WTC11 (cell line): ENCODE results near the gene SETD2. TPM values are rescaled to one million over a fixed set of nuclear protein-coding genes. Genes with fewer than 3 reads are reported as not detected.
"Not testable (repeated sequence)": the region's sequence is repeated elsewhere in the genome, so short reads cannot be mapped to it uniquely, and the experiment has no call there.

Source experiments
- ATAC-seq: fragments of 200-7000 bp; cut with Tn5 transposase; 2 replicates; pipeline ENCODE4 v1.10.0; 2021; ENCODE audit warnings: mild to moderate bottlenecking, moderate library complexity
- CTCF ChIA-PET: fragments of 300-600 bp; sonication (Branson Sonifier 250); formaldehyde crosslinking; loops from one replicate; lab custom pipeline; 2021; ENCODE audit warnings: antibody characterized with exemption; lab: Charles Lee
- POLR2A ChIA-PET: fragments of 350-600 bp; sonication (Branson Sonifier 250); formaldehyde crosslinking; loops from one replicate; lab custom pipeline; 2021; ENCODE audit warnings: antibody characterized with exemption; lab: Charles Lee
- DNase-seq: peaks from one replicate; pipeline ENCODE4 v3.0.0; 2021; ENCODE audit warnings: low spot score
- H3K27ac Mint-ChIP-seq: 2 replicates; pipeline ENCODE4 v1.8.0; 2021; ENCODE audit warnings: mixed read lengths
- H3K27me3 Mint-ChIP-seq: 2 replicates; pipeline ENCODE4 v1.8.0; 2021; ENCODE audit warnings: low read depth, mild to moderate bottlenecking, moderate library complexity, mixed read lengths
- H3K36me3 Mint-ChIP-seq: 2 replicates; pipeline ENCODE4 v1.8.0; 2021; ENCODE audit warnings: mixed read lengths
- H3K4me1 Mint-ChIP-seq: 2 replicates; pipeline ENCODE4 v1.8.0; 2022; ENCODE audit warnings: mixed read lengths
- H3K4me3 Mint-ChIP-seq: 2 replicates; pipeline ENCODE4 v1.8.0; 2021; ENCODE audit warnings: mild to moderate bottlenecking, moderate library complexity, mixed read lengths
- H3K9me3 Mint-ChIP-seq: 2 replicates; pipeline ENCODE4 v1.8.0; 2021; ENCODE audit warnings: mixed read lengths
- E2F5 ChIP-seq: sonication (generic); formaldehyde crosslinking; IDR thresholded peaks from 2 replicates; pipeline ENCODE4 v1.8.1; 2022; ENCODE audit warnings: mild to moderate bottlenecking, moderate library complexity, missing genetic modification reagents
- ESRRA ChIP-seq: sonication (generic); formaldehyde crosslinking; IDR thresholded peaks from 2 replicates; pipeline ENCODE4 v1.8.1; 2022; ENCODE audit warnings: mild to moderate bottlenecking, missing genetic modification reagents, borderline replicate concordance
- FOXJ3 ChIP-seq: sonication (generic); formaldehyde crosslinking; IDR thresholded peaks from 2 replicates; pipeline ENCODE4 v1.9.0; 2021; ENCODE audit warnings: missing genetic modification reagents, mild to moderate bottlenecking, borderline replicate concordance
- FOXK1 ChIP-seq: sonication (generic); formaldehyde crosslinking; IDR thresholded peaks from 2 replicates; pipeline ENCODE4 v1.8.0; 2022; ENCODE audit warnings: mild to moderate bottlenecking, moderate library complexity, missing genetic modification reagents
- GTF2I ChIP-seq: fragments of 250-450 bp; sonication (Bioruptor Pico); conservative IDR thresholded peaks from 2 replicates; pipeline ENCODE4 v1.4.0; 2021; ENCODE audit warnings: mild to moderate bottlenecking
- OVOL2 ChIP-seq: fragments of 250-450 bp; sonication (Bioruptor Pico); IDR thresholded peaks from 2 replicates; pipeline ENCODE4 v1.9.0; 2021; ENCODE audit warnings: mild to moderate bottlenecking, borderline replicate concordance
- TP53 ChIP-seq: sonication (generic); formaldehyde crosslinking; IDR thresholded peaks from 2 replicates; pipeline ENCODE4 v1.8.1; 2023; ENCODE audit warnings: mild to moderate bottlenecking, missing genetic modification reagents
- ZBTB21 ChIP-seq: sonication (generic); formaldehyde crosslinking; IDR thresholded peaks from 2 replicates; pipeline ENCODE4 v1.8.1; 2023; ENCODE audit warnings: mild to moderate bottlenecking, missing genetic modification reagents, borderline replicate concordance
- ZBTB43 ChIP-seq: sonication (generic); formaldehyde crosslinking; IDR thresholded peaks from 2 replicates; pipeline ENCODE4 v1.8.1; 2023; ENCODE audit warnings: mild to moderate bottlenecking, missing genetic modification reagents
- ZMAT4 ChIP-seq: fragments of 250-450 bp; sonication (Bioruptor Pico); IDR thresholded peaks from 2 replicates; pipeline ENCODE4 v1.9.0; 2021; ENCODE audit warnings: mild to moderate bottlenecking
- ZNF121 ChIP-seq: sonication (generic); formaldehyde crosslinking; IDR thresholded peaks from 2 replicates; pipeline ENCODE4 v1.8.0; 2023; ENCODE audit warnings: missing genetic modification reagents
- ZNF416 ChIP-seq: fragments of 250-450 bp; sonication (Bioruptor Pico); IDR thresholded peaks from 2 replicates; pipeline ENCODE4 v1.9.0; 2021; ENCODE audit warnings: mild to moderate bottlenecking, inconsistent platforms
- ZNF512 ChIP-seq: sonication (generic); formaldehyde crosslinking; IDR thresholded peaks from 2 replicates; pipeline ENCODE4 v1.8.1; 2022; ENCODE audit warnings: missing genetic modification reagents, borderline replicate concordance
- total RNA-seq: library from RNA; stranded (reverse); gene quantifications from 3 replicates; pipeline ENCODE4 v1.2.3, GENCODE V29; 2021
- TF ChIP-seq, protein P1 (sequence below): sonication (generic); formaldehyde crosslinking; IDR thresholded peaks from 2 replicates; pipeline ENCODE4 v1.8.1; 2022; ENCODE audit warnings: mild to moderate bottlenecking, missing genetic modification reagents, moderate library complexity, borderline replicate concordance
- TF ChIP-seq, protein P2 (sequence below): sonication (generic); formaldehyde crosslinking; IDR thresholded peaks from 2 replicates; pipeline ENCODE4 v1.8.0; 2022; ENCODE audit warnings: mild to moderate bottlenecking, missing genetic modification reagents
- TF ChIP-seq, protein P3 (sequence below): fragments of 250-450 bp; sonication (Bioruptor Pico); IDR thresholded peaks from 2 replicates; pipeline ENCODE4 v1.9.0; 2021; ENCODE audit warnings: mild to moderate bottlenecking, borderline replicate concordance

Gene SETD2
- total RNA-seq, 1 experiment from 2014 or later: 39.8 TPM

GRCh38 chr3:47149339-47149933 is 14.5 kb downstream of the SETD2 start (continued):
- TF ChIP-seq GTF2I (CRISPR knock-in tag): no peak
- no peak for TF ChIP-seq ZBTB21 (CRISPR knock-in tag)
- no peak for TF ChIP-seq ZNF416 (CRISPR knock-in tag)
- TF ChIP-seq, protein P1, sequence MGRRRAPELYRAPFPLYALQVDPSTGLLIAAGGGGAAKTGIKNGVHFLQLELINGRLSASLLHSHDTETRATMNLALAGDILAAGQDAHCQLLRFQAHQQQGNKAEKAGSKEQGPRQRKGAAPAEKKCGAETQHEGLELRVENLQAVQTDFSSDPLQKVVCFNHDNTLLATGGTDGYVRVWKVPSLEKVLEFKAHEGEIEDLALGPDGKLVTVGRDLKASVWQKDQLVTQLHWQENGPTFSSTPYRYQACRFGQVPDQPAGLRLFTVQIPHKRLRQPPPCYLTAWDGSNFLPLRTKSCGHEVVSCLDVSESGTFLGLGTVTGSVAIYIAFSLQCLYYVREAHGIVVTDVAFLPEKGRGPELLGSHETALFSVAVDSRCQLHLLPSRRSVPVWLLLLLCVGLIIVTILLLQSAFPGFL (CRISPR knock-in tag): no peak
- TF ChIP-seq, protein P2, sequence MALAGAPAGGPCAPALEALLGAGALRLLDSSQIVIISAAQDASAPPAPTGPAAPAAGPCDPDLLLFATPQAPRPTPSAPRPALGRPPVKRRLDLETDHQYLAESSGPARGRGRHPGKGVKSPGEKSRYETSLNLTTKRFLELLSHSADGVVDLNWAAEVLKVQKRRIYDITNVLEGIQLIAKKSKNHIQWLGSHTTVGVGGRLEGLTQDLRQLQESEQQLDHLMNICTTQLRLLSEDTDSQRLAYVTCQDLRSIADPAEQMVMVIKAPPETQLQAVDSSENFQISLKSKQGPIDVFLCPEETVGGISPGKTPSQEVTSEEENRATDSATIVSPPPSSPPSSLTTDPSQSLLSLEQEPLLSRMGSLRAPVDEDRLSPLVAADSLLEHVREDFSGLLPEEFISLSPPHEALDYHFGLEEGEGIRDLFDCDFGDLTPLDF (CRISPR knock-in tag): no peak
- TF ChIP-seq FOXJ3 (CRISPR knock-in tag): no peak
- no peak for TF ChIP-seq TP53 (CRISPR knock-in tag)
- TF ChIP-seq OVOL2 (CRISPR knock-in tag): no peak
- TF ChIP-seq ZMAT4 (CRISPR knock-in tag): no peak
- TF ChIP-seq FOXK1 (CRISPR knock-in tag): no peak
- TF ChIP-seq ESRRA (CRISPR knock-in tag): no peak

GRCh38 chr3:47145272-47145671 is 18.6 kb downstream of the SETD2 start:
- Mint-ChIP-seq H3K4me1 (peaks cover 26% of the 10 kb centered on the region), H3K4me3 (no peak overlapping the region), H3K27me3 (no peaks in the 10 kb centered on the region), H3K27ac (no peak overlapping the region), H3K36me3 (no peaks in the 10 kb centered on the region), H3K9me3 (no peaks in the 10 kb centered on the region)
- ChIA-PET POLR2A (no interaction called here), CTCF (interaction anchor here (1.0 to 1.5 kb wide), 2 partner anchors 19 to 136 kb away, joined by 3 to 9 read pairs; no protein-coding TSS in a partner anchor)
- ATAC-seq: no peak
- no peak for DNase-seq
- TF ChIP-seq ZNF121 (CRISPR knock-in tag): peak; percentile 48; the same call in 1 of the 2 replicates
- TF ChIP-seq, protein P3, sequence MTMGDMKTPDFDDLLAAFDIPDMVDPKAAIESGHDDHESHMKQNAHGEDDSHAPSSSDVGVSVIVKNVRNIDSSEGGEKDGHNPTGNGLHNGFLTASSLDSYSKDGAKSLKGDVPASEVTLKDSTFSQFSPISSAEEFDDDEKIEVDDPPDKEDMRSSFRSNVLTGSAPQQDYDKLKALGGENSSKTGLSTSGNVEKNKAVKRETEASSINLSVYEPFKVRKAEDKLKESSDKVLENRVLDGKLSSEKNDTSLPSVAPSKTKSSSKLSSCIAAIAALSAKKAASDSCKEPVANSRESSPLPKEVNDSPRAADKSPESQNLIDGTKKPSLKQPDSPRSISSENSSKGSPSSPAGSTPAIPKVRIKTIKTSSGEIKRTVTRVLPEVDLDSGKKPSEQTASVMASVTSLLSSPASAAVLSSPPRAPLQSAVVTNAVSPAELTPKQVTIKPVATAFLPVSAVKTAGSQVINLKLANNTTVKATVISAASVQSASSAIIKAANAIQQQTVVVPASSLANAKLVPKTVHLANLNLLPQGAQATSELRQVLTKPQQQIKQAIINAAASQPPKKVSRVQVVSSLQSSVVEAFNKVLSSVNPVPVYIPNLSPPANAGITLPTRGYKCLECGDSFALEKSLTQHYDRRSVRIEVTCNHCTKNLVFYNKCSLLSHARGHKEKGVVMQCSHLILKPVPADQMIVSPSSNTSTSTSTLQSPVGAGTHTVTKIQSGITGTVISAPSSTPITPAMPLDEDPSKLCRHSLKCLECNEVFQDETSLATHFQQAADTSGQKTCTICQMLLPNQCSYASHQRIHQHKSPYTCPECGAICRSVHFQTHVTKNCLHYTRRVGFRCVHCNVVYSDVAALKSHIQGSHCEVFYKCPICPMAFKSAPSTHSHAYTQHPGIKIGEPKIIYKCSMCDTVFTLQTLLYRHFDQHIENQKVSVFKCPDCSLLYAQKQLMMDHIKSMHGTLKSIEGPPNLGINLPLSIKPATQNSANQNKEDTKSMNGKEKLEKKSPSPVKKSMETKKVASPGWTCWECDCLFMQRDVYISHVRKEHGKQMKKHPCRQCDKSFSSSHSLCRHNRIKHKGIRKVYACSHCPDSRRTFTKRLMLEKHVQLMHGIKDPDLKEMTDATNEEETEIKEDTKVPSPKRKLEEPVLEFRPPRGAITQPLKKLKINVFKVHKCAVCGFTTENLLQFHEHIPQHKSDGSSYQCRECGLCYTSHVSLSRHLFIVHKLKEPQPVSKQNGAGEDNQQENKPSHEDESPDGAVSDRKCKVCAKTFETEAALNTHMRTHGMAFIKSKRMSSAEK (CRISPR knock-in tag): no peak

DNA sequence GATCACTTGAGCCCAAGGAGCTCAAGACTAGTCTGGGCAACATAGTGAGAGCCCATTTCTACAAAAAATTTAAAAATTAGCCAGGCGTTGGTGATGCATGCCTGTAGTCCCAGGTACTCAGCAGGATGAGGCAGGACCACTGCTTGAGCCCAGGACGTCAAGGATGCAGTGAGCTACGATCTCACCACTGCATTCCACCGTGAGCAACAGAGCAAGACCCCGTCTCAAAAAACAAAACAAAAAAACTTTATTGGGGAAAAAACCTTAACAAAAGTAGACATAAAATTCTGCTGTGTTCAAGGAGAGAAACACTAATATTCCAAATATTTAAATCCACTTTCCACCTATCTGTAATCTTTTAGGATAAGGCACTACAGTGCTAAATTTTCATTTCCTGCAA is 20.8 kb downstream of the SETD2 start:
- H3K4me1 Mint-ChIP-seq: peaks cover 13% of the 10 kb centered on the region
- H3K36me3 Mint-ChIP-seq: no peaks in the 10 kb centered on the region
- POLR2A ChIA-PET: no interaction called here
- no peaks in the 10 kb centered on the region for H3K27me3 Mint-ChIP-seq
- TF ChIP-seq E2F5 (CRISPR knock-in tag) (no peak), ZBTB43 (CRISPR knock-in tag) (no peak), ZNF512 (CRISPR knock-in tag) (no peak), ZNF121 (CRISPR knock-in tag) (no peak)
- TF ChIP-seq, protein P1 (CRISPR knock-in tag): no peak
- TF ChIP-seq, all 79 proteins: peak for 0
- Mint-ChIP-seq H3K4me3 (no peak overlapping the region), H3K27ac (no peak overlapping the region), H3K9me3 (no peaks in the 10 kb centered on the region)
- ATAC-seq (no peak), DNase-seq (no peak)
- CTCF ChIA-PET: no interaction called here

DNA sequence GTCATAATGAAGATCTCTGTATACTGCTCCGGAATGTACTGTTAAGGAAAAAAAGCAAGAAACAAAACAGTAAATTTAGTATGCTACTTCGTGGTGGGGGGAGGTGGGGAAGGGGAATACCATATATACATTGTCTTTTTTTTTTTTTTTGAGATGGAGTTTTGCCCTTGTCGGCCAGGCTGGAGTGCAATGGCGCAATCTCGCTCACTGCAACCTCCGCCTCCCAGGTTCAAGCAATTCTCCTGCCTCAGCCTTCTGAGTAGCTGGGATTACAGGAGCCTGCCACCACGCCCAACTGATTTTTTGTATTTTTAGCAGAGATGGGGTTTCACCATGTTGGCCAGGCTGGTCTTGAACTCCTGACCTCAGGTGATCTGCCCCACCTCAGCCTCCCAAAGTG is 21.4 kb downstream of the SETD2 start:
- CTCF ChIA-PET, ATAC-seq, H3K27me3 Mint-ChIP-seq, H3K9me3 Mint-ChIP-seq, DNase-seq, H3K36me3 Mint-ChIP-seq, POLR2A ChIA-PET, H3K27ac Mint-ChIP-seq, H3K4me3 Mint-ChIP-seq: not testable (repeated sequence)
- peaks cover 13% of the 10 kb centered on the region for H3K4me1 Mint-ChIP-seq
